ENCODE results near the gene AQP3.
"Not testable (repeated sequence)": the region's sequence is repeated elsewhere in the genome, so short reads cannot be mapped to it uniquely, and the experiment has no call there.

Gene AQP3

DNA sequence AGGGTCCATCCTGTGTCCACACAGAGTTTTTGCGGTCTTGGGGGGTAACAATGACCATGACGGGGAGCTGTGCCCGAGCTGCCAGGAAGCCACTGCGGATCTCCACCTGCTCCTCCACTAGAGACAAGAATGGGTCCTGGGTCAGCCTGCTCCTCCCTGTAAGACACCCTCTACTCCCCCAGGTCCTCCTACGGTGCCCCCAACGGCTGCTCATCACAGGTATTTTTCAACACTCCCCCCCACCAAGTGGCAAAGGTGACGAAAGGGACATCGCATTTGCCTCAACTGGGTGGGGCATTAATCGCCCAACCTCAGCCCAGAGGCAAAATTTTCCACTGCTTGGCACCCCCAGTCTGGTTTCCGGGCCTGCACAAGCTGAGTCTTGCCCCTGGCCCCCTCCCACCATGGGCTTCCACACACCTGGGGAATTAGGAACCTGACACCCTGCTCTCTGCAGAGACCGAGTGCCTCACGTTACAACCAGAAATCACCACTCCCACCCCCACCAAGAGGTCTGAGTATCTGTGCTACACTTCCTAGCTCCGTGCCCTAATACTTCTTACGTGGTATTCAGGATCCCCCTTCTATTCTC, 16.7 kb upstream of the AQP3 start:
- no peak for DNase-seq

DNA sequence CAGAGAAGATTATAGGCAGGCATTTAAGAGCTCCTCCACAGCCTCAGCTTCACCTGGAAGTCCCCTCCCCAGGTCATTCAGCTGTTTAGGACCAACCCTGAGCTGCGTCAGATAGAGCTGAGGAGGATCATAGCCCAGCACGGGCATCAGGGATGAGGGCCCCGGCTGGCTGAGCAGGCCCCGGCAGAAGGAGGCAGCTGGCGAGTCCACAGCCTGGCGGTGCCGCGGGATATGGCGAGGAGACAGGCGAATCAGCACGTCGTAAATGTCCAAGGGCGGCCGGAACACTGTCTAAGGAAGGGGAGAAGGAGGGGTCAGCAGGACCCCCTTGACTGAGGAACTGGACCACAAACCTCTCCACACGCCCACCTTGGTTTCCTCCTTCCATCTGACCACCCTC, 15.8 kb upstream of the AQP3 start:
- no peak for DNase-seq

DNA sequence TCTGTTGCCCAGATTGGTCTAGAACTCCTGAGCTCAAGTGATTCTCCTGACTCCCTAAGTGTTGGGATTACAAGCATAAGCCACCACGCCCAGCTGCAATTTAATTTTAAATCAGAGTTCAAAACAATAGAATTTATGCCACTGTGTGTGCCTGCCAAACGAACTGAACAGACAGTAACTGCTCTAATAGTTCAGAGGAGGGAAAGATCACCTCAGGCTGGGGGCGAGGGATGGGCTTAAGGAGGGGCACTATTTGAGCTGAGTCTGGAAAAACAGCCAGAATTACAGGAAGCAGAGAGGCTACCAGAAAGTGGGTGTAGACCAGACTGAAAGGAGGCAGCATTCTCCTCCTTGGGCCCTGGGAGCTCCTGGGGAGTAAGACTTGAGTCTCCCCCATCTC, 14.1 kb upstream of the AQP3 start:
- DNase-seq = no peak

DNA sequence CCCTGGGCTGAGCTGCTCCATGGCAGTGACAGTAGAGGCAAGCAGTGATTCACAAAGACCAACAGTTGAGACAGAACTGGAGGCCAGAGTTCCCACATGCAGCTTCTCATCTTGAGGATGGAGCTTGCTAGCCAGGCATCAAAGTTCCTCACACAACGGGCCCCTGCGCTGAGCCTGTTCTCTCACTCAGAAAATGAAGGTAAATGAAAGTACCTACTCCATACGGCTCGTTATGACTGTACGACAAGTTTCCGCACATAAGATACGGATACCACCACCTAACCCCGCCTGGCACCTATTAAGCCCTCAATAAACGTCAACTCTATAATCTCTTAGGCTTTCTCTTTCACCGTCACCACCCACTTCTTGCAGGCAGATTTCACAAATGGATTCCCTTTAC, 13.5 kb upstream of the AQP3 start:
- no peak for DNase-seq

DNA sequence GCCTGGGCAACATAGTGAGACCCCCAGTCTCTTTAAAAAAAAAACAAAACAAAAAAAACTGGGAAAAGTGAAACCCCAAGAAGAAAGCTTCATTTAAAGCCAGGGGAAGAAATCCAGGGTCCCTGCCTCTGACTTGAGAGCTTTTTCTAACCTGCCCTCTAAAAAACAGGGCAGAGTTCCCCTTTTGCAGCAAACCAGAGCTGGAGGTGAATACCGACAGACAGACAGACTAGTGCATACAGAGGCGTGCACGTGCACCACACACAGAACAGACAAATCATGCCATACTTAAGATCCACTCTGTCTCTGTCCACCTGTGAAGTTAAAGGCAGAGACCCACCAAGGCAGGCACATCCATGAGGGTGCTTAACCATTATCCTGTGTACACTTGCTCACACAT, 11.7 kb upstream of the AQP3 start:
- DNase-seq = no peak

DNA sequence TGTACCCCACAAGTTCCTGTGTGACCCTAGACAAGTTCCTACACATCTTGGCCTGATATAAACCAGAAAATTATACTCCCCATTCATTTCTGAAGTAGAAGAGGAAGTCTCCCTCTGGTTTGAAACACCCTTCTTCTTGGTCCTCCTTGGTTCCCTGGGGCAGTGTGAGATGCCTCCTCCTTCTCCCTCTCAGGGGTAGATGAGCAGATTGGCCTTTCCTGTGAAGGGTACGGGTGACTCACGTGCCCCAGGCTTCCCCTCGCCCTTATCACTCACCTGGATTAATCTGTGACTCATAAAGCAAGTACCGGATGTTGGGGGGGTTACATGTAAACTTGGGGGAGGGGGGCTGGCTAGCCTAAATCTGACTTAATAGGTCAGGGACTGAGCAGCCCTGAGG, 11.1 kb upstream of the AQP3 start:
- DNase-seq = no peak

DNA sequence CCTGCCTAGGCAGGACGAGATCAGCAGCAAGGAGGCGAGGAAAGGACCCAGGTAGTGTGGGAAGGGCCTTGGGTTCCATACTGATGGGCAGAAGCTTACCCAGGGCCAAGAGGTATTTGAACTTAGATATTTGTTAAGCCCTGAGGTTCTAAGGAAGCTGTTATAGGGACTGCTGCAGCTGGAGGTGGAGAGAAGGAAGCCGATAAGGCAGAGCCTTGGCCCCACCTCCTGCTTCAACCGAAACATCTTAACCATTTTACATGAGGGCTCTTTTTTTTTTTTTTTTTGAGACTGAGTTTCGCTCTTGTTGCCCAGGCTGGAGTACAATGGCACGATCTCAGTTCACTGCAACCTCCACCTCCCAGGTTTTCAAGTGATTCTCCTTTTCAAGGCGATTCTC, 8.6 kb upstream of the AQP3 start:
- no peak for DNase-seq

DNA sequence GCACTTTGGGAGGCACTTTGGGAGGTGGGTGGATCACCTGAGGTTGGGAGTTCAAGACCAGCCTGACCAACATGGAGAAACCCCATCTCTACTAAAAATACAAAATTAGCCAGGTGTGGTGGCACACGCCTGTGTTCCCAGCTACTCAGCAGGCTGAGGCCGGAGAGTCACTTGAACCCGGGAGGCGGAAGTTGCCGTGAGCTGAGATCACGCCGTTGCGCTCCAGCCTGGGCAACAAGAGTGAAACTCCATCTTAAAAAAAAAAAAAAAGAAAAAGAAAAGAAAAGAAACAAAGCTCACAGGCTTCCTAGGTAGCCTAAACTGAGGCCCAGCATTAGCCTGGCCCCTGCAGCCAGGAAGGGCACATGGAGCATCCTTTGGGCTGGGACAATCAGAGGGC, 8.1 kb upstream of the AQP3 start:
- DNase-seq = not testable (repeated sequence)

DNA sequence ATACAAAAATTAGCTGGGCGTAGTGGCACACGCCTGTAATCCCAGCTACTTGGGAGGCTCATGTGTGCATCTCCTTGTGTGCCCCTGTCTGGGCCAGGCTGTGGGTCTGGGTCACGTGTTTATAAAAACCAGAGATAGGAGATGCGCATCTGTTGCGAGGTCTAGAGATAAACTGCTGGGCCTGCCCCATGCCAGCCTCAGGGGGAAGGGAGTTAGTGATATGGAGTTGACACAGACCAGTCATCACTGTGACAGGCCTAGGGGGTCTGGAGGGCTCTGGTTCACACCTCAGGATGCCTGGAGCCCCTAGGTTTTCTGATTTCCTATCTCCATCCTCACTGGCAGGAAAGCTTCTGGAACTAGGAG, 7.3 kb upstream of the AQP3 start:
- not testable (repeated sequence) for DNase-seq

DNA sequence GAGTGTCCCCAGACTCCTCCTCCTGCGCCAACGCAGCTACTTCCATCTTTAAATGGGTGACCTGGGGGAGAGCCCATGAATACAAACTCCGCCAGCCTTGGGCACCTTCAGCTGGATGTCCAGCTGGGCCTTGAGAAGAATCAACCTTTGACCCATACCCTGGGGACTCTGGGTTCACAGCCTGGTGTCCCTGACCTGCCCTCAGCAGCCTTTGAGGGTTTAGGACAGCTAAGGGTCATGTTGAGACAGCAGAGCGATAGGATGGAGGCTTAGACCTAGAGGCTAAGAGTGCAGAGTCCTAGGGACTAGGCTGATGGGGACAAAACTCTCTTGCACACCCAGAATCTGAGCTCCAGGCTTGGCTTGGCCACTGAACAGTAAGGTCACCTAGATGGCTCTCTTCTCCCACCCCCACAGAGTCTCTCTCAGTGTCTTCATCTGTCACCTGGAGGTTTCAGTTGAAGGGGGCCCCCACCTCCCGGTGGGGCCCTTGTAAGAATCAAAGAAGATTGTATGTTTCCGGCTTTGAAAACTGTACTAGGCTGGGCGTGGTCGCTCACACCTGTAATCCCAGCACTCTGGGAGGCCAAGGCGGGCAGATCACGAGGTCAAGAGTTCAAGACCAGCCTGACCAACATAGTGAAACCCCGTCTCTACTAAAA, 6.7 kb upstream of the AQP3 start:
- no peak for DNase-seq

DNA sequence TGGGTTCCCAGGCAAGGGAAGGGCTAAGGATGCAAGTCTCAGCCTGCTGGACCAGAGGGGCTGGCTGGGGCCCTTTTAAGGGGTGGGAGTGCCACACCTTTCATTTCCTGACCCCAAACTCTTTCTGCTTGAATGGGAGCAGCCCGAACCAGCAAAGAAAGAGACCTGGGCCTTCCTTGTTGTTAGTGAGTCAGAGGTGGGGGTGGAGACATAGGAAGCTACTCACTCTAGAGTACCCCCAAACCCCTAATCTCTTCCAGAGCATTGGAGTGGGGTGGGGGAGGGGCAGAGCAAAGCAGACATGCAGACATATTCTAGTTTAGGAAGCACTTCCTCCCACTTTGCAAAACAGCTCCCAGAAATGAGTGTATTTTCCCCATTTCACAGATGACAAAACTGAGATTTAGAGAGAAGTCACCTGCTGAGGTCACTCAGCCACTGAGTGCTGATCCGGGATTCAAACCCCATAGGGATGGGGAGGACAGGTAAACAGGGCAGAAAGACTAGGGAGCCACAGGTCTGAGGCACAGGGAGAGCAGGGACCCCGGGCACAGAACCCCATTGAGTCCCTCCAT, 6.0 kb upstream of the AQP3 start:
- no peak for DNase-seq

DNA sequence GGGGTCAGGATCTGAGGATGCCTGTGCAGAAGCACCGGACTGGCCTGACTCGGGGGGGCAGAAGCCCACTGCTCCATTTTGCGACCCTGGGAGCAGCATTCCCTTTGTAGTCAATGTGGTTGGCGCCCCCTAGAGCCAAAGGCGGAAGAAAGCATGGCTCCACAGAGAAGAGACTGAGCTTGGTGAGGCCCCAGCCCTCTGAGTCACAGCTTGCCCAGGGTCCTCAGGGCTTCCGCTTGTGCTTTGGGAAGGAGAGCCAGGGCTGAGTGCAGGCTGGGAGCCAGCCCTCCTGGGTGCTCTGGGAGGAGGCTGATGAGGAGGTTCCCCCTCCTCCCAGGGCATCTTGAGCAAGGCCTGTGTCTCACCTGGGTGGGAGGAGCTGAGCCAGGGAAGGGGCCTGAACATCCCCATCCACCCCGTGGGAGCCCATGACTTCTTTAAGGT, 5.5 kb upstream of the AQP3 start:
- DNase-seq = peak; percentile 68

DNA sequence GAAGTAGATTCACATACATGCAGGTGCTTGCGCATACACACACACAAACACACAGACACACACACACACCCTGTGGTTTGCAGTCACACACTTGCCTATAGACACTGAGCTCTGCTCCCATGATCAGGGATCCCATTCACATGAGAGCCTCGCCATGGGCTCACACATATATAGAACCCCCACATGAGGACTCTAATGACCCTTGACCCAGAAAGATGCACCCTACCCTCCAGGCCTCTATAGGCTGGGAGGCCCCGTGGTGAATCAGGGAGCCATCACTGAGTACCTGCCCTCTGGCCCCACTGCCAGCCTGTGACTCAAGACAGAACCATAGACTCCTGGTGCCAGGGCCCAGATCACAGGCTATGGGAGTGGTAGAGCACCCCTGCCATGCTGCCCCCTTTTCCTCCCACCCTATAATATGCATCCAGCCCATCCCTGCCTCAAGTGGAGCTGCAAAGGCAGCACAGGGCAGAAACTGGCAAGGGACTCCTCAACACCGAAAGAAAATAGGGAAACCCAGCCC, 3.3 kb upstream of the AQP3 start:
- DNase-seq = no peak

DNA sequence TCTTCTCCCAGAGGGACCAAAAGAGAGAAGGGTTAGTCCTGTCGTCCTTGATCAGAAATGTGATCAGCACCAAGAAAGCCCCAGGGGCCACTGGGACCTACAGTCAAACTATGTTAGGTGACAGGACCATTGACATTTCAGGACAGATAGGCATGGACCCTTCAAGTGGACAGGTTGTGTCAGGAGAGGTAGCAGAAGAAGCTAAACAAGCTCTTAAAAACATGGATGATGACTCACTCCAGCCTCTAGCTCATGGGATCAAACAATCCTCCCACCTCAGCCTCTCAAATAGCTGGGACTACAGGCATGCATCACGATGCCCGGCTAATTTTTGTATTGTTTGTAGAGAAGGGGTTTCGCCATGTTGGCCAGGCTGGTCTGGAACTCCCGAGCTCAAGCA, 2.3 kb upstream of the AQP3 start:
- DNase-seq = no peak

DNA sequence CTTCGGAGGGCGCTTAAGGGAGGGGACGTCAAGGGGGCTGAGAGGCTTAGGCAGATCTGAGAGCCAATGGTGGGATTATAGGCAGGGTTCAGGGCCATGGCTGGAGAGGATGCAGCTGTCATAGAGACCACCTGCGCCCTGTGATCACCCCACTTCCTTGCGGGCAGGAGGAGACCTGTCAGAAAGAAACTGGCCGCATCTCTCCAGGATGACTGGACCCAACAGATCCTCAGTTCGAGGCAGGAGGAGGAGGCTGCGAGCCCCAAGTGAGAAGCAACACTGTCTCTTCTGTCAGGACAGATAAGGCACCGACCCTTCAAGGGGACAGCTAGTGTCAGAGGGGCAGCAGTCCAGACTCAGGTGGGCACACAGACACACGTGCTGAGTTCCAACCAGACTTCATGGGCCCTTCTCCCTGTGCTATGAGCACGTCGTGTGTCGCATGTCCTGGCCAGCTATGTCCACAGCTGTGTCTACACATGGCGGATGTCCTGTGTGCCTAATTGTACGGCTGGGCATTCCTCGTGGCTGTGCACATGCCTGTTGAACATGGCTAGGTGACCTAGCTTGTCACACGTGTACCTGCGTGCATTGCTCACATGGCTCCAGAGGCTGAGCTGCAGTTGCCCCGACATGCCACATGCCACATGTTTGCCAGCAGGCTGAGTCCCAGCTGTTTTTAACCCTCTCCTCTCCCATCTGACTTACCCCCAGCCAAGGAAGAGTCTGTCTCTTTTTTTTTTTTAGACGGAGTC, 583 bp upstream of the AQP3 start:
- DNase-seq = no peak

DNA sequence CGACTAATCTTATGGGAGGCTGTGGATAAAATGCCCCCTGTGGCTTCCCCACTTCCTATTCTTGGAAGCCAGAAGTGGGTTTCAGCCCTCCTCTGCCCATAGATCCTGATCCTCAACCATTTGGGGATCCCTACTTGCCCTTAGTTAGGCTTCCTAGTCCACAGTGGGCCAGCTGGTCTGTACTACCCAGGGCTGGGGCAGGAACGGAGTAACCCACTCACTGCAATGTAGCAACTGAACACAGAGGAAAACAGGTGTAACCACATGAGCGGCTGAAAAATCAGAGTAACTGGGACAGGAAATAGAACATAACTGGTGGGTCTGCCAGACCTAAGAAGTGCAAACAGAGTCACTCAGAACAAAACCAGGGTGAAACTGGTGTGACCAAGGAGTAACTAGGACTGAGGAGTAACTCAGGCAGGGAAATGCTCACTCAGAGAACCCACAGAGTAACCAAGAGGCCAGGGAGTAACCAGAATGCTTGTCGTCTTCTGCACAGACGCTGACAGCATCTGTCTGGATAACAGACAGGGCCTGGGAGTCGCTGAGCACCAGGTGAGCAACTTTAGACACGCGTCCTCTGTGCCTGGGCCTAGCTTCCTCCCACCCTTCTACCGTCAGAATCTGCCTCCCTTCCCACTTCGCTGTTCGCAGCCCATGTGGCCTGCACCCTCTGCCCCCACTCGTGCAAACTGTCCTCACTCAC, 1.0 kb downstream of the AQP3 start:
- no peak for DNase-seq

DNA sequence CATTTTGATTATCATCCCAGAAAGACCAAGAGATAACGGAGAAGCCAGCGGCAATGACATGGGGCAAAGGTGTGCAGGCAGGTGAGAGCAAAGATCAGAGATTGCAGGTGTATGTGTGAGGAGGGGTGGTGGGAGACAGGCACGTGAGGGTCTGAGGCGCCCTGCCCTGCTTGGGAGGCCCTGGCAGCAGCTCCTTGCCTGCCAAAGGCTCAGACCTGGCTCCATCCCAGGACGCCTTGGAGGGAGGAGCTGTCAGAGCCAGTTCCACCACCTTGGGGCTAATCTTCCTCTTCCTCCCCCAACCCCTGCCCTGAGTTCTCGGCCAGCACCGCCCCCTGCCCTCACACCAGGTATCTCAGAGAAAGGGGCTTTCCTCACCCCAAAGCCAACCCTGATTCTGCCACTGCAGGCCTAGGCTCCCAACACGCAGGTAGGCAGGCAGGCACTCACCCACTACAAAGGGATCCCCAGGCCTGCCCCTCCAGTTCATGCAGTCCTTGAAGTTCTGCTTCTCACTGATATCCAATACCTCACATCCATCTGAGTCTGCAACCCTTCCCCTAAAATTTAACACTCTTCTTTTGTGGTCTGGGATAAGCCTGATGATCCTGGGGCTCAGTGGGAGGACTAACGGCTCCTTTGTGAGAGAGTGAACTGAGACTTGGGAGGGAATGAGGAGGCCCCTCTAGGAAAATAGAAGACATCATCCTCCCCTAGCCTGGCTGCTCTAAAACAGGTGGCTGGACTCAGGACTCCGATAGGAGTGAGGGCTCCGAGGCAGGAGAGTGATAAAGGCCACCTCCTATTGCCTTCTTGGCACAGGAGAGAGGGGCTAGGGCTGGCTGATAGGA, 1.8 kb downstream of the AQP3 start:
- no peak for DNase-seq

DNA sequence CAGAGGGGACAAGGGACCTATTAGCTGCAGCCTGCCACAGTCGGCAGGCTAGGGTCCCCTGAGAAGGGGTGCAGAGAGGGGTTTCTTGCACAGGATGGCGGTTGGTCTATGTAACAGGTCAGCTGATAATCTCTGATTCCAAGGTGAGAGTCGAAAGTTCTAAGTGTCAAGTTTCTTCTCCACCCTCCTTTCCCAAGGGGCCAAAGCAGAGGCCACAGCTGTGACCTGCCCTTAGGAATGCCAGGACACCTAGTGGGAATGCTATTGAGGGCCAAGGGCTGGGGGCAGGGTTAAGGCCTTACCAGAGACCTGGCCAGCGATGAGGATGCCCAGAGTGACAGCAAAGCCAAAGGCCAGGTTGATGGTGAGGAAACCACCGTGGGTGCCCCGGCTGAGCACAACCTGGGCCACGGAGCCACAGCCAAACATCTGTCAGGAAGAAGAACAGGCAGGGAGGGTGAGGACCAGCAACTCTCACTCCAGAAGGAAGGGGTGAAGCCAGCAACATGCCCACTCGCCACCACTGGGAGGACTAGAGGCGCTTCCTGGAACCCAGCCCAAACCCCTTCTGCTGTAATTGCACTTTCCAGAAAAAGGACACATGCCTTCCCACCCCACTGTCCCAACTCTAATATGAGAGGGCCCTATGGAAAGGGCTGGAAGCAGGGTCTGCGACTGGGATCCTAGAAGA, 3.8 kb downstream of the AQP3 start:
- DNase-seq = no peak

DNA sequence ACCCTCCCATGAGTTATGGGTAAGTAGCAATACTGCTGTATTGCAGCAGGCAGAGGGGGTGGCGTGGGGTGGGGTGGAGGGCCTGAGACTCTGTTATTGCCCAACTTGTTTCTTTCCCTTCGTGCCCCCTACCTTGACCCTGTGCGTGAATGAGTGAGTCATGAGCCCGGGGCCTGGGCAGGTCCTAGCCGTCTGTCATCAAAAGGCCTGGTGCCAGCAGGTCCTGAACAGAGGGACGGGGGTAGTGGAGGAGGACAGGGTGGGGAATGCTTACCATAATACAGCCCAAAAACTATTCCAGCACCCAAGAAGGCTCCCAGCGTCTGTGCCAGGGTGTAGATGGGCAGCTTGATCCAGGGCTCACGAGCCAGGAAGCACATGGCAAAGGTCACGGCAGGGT, 4.3 kb downstream of the AQP3 start:
- no peak for DNase-seq

DNA sequence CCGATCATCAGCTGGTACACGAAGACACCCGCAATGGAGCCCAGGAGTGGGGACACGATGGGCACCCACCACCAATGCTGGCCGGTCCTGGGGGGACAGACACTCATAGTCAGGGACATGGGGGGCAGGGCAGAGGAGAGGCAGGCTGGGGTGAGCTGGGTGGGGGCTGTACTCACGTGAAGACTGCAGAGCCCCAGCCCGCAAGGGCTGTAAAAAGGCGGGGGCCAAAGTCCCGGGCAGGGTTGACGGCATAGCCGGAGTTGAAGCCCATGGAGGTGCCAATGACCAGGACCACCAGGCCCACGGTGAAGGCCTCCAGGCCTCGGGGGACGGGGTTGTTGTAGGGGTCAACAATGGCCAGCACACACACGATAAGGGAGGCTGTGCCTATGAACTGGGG, 5.3 kb downstream of the AQP3 start:
- DNase-seq = no peak

DNA sequence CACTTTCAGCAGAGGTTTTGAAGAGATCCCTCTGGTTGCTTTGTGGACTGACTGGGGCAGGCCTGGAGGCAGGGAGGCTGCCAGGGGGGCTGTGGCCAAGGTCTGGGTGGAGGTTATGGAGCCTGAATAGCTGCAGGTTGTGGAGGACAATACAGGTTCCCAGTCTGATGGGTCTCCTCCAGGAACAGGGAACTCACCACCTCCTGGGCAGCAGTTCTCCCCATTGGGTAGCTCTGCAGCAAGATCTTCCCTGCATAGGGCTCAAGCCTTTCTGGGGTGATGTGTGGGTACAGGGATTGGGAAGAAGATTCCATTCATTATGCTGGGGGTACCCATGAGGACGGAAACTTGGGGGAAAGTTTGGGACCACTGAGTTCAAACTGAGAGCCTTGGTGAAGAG, 6.8 kb downstream of the AQP3 start:
- no peak for DNase-seq

DNA sequence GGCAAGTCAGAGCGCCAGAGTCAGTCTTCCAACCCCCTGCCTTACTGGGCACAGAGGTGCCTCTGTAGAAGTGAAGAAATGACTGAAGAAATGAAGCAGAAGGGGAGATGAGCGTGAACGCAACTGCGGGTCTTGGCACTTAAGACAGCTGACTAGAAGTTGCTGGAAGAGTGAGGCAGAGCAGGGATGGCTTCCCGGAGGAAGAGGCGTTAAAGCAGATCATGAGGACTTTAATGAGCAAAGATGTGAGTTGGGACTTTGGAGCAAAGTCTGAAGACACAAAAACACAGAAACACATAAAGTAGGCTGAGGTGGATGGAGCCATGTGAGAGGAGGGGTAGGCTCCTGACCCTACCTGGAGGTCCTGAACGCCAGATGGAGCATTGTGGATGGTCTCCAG, 7.2 kb downstream of the AQP3 start:
- DNase-seq = no peak

All from NCI-H146 (cell line).